Uterus (tissue), 4 donors: ENCODE results near the gene ADORA3. TPM values are rescaled to one million over a fixed set of nuclear protein-coding genes. Genes with fewer than 3 reads are reported as not detected.

Experiments used
- DNase-seq, 2 donors: peaks; one replicate each; pipeline ENCODE4 v3.0.0-alpha.2; 2019 to 2020
- H3K27ac ChIP-seq, 2 donors: fragments of 200-600 bp; sonication (generic); 1 replicate in 1 of 2; 2 replicates in 1 of 2; pipeline ENCODE4 v1.5.1; 2016 to 2018
- H3K27me3 ChIP-seq, 2 donors: fragments of 200-600 bp; sonication (generic); one replicate each; pipeline ENCODE4 v1.5.1; 2018 to 2019; ENCODE audit warnings: control low read depth in 1 of 2
- H3K36me3 ChIP-seq, 2 donors: fragments of 200-600 bp; sonication (generic); one replicate each; pipeline ENCODE4 v1.5.1; 2019; ENCODE audit warnings: control low read depth in 1 of 2
- H3K4me1 ChIP-seq, 2 donors: fragments of 200-600 bp; sonication (generic); one replicate each; pipeline ENCODE4 v1.5.1; 2018 to 2019; ENCODE audit warnings: control low read depth in 1 of 2
- H3K4me3 ChIP-seq, 2 donors: fragments of 200-600 bp; sonication (generic); 1 replicate in 1 of 2; 2 replicates in 1 of 2; pipeline ENCODE4 v1.5.1; 2018 to 2019; ENCODE audit warnings: mild to moderate bottlenecking in 1 of 2
- H3K9me3 ChIP-seq, 2 donors: fragments of 200-600 bp; sonication (generic); one replicate each; pipeline ENCODE4 v1.5.1; 2019; ENCODE audit warnings: control low read depth in 1 of 2
- POLR2A ChIP-seq, 2 donors: fragments of 450-650 bp; IDR thresholded peaks; one replicate each; pipeline ENCODE4 v1.6.1; 2016; ENCODE audit warnings: antibody characterized with exemption in 2 of 2, mild to moderate bottlenecking in 1 of 2, moderate library complexity in 1 of 2
- intact Hi-C: fragments of 100-400 bp; cut with DNase I; formaldehyde crosslinking; loops from one replicate; pipeline ENCODE4 v1.15.1; 2023; ENCODE audit warnings: low total_unique reads
- total RNA-seq, 4 donors: library from RNA; depleted of rRNA in 3 of 4; stranded (reverse); fragments of >200 nt in 3 of 4; gene quantifications; one replicate each; pipeline versions ENCODE4 v1.1.0 to v1.2.4, GENCODE V29; 2014 to 2023
- TF ChIP-seq, protein P1 (sequence below), 4 experiments: fragments of 200-600 bp in 2 of 4; fragments of 450-650 bp in 2 of 4; sonication (generic) in 2 of 4; IDR thresholded peaks; one replicate each; pipeline ENCODE4 v1.5.1; 2016 to 2019; ENCODE audit warnings: antibody characterized with exemption in 4 of 4, mild to moderate bottlenecking in 2 of 4, moderate library complexity in 1 of 4
- donor health status: DM: yes; HTN: yes; CAD: no.

The ADORA3 gene
- total RNA-seq, 4 donors from 2014 or later, result 0.59 to 13.6 (median 1.7) TPM

DNA sequence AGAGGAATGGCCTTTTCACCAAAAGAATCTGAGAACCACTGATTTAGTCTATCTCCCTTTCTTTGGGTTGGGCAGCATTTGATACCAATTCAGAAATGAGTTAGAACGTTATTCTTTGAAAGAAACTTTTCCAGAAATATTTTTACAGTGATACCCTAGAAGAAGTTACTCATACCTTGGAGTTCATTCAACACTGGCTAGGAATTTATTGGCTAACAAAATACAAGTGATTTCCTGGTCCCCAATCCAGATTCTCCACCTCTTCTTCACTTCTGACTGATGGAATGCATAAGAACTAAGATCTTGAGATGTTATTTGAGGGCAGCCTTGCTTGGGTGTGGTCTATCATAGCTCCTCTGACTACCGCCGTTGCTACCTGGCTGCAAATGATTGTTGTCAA is 20.3 kb downstream of the ADORA3 start:
- intact Hi-C loops, result no loop called here
- no peaks in the 10 kb centered on the region for H3K27me3 ChIP-seq
- no peak overlapping the region for H3K4me3 ChIP-seq
- no peaks in the 10 kb centered on the region for H3K36me3 ChIP-seq
- no peaks in the 10 kb centered on the region for H3K4me1 ChIP-seq
- no peak for DNase-seq
- H3K27ac ChIP-seq, result no peak overlapping the region
- TF ChIP-seq POLR2A (IDR thresholded peaks at IDR 0.05), result no peak
- TF ChIP-seq, protein P1, sequence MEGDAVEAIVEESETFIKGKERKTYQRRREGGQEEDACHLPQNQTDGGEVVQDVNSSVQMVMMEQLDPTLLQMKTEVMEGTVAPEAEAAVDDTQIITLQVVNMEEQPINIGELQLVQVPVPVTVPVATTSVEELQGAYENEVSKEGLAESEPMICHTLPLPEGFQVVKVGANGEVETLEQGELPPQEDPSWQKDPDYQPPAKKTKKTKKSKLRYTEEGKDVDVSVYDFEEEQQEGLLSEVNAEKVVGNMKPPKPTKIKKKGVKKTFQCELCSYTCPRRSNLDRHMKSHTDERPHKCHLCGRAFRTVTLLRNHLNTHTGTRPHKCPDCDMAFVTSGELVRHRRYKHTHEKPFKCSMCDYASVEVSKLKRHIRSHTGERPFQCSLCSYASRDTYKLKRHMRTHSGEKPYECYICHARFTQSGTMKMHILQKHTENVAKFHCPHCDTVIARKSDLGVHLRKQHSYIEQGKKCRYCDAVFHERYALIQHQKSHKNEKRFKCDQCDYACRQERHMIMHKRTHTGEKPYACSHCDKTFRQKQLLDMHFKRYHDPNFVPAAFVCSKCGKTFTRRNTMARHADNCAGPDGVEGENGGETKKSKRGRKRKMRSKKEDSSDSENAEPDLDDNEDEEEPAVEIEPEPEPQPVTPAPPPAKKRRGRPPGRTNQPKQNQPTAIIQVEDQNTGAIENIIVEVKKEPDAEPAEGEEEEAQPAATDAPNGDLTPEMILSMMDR (IDR thresholded peaks at IDR 0.05), result no peak
- H3K9me3 ChIP-seq, result no peaks in the 10 kb centered on the region

DNA sequence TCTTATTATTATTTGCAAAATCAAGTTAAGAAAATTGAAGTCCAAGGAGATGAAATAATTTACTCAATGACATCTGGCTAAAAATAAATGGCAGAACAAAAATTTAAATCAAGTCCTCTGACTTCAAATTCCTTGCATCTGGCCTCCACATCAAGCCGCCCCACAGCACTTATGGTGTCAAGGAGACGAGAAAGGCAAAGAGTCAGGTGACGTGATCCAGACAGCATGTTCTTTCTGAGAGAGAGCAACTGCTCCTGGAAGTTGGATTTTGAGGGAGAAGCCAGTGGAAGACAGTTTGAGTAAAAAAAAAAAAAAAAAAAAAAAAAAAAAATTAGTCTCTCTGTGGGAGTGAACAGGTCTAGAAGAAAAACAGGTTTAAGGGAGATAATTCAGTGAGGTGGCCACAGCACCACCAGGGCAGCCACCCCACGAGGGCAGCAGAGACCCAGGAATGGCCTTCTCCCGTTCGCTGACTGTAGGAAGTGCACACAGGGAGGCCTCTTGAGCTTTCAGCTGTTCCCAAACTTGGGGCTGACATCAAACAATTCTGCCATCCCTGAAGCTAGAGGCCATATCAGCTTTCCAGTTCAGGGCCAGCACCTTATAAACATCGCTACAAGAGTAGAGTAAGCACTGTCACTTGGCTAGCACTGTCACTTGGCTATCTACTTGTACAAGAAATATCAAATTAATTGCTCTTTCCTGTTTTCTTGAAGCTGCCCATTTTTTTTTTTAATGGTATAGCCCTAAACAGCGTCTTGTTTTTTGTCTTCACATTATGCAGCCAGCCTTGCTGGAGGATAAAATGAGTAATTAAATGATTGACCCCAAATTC is 21.8 kb downstream of the ADORA3 start:
- no peaks in the 10 kb centered on the region for H3K9me3 ChIP-seq
- no peaks in the 10 kb centered on the region for H3K36me3 ChIP-seq
- H3K27ac ChIP-seq, result peak overlapping the region in 1 of 2 donors; percentile 4
- intact Hi-C loops, result no loop called here
- DNase-seq, result peak; percentile 77 to 78
- H3K4me3 ChIP-seq, result no peak overlapping the region
- TF ChIP-seq, protein P1 (IDR thresholded peaks at IDR 0.05), result peak; percentile 66 to 83 (median 73)
- TF ChIP-seq POLR2A (IDR thresholded peaks at IDR 0.05), result no peak
- H3K27me3 ChIP-seq, result no peaks in the 10 kb centered on the region
- no peaks in the 10 kb centered on the region for H3K4me1 ChIP-seq

DNA sequence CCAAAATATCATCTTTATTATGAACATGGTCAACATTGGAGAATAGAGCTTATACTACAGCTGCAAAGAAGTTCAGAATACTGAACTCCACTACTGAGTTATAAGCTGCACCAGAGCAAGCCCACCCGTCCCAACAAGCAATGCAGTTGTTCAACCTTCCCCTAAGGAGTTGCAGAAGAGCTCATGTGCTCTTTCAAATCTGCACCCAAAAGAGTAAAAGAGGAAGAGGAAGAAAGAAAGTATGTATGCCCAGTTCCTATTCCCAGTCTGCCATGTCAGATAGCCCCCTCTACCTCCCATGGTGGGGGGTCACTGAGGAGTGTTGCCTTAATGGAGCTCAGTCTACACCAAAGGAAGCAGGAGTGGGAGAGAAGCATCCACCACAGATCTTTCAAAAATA is 22.8 kb downstream of the ADORA3 start:
- H3K9me3 ChIP-seq, result no peaks in the 10 kb centered on the region
- no peak overlapping the region for H3K27ac ChIP-seq
- no peaks in the 10 kb centered on the region for H3K4me1 ChIP-seq
- H3K36me3 ChIP-seq, result no peaks in the 10 kb centered on the region
- no peak for DNase-seq
- intact Hi-C loops, result no loop called here
- TF ChIP-seq, protein P1 (IDR thresholded peaks at IDR 0.05), result no peak
- TF ChIP-seq POLR2A (IDR thresholded peaks at IDR 0.05), result no peak
- no peaks in the 10 kb centered on the region for H3K27me3 ChIP-seq
- H3K4me3 ChIP-seq, result no peak overlapping the region

DNA sequence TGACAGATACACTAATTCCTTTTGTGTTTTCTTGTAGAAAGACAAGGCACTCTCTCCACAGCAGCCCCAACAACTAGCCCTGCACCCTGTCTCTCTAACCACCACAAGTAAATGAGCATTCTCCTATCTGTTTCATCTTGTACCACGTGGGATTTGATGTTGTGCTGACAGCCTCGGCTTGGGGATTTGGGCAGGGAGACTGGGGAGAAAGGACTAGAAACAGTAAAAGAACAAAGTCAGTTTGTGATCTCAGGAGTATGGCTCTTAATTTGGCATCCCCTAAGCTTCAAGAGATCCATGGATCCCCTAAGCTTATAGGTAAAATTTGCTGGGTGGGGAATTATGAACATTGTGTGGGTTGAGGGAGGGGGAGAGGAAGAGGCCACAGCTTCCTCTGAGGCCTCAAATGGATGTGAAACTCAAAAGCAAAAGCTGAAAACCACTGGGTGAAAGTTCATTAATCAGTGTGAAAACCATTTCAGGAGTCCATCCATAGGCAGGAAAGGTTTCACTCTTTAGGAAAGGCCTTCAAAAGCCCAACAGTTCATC is 26.6 kb downstream of the ADORA3 start:
- intact Hi-C loops, result no loop called here
- Histone ChIP-seq H3K27me3 (no peaks in the 10 kb centered on the region), H3K36me3 (no peaks in the 10 kb centered on the region), H3K27ac (no peak overlapping the region), H3K4me3 (no peak overlapping the region), H3K9me3 (no peaks in the 10 kb centered on the region), H3K4me1 (no peaks in the 10 kb centered on the region)
- TF ChIP-seq, protein P1 (IDR thresholded peaks at IDR 0.05), result no peak
- TF ChIP-seq POLR2A (IDR thresholded peaks at IDR 0.05), result no peak
- DNase-seq, result no peak

DNA sequence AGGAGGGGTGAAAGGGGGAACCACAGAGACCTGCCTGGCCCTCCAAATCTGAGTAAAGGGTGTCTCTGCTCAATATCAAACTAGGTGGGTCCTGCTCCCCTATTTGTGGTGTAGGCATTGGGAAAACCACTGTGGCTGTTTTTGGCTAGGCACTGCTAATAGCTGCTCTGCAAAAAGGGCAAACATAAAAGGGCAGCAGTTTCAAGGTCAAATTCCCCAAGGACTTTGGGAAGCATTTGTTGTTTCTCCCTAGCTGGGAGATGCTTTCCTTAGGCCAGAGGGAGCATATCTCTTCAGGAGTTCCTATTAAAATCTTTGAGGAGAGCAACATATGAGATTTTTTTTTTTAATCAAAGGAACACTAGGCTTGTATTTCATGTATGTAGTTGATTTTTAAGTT is 27.2 kb downstream of the ADORA3 start:
- Histone ChIP-seq H3K27me3 (no peaks in the 10 kb centered on the region), H3K27ac (no peak overlapping the region), H3K9me3 (no peaks in the 10 kb centered on the region), H3K4me1 (no peaks in the 10 kb centered on the region), H3K36me3 (no peaks in the 10 kb centered on the region), H3K4me3 (no peak overlapping the region)
- no peak for DNase-seq
- TF ChIP-seq, protein P1 (IDR thresholded peaks at IDR 0.05), result no peak
- no peak for TF ChIP-seq POLR2A (IDR thresholded peaks at IDR 0.05)
- intact Hi-C loops, result no loop called here
